Activated T-cell treated with anti-CD3 and anti-CD28 coated beads, Interleukin-2, amount 50 U/mL, for 72 hours (primary cell): ENCODE measurements around the gene CREB5. TPM values are rescaled to one million over a fixed set of nuclear protein-coding genes. Genes with fewer than 3 reads are reported as not detected.

Experiments used
- ATAC-seq, 2 donors: fragments of 150-1000 bp; cut with Tn5 transposase; replicated peaks in 1 of 2; 2 replicates each; pipeline ENCODE4 v1.10.0; 2021; ENCODE audit warnings: moderate library complexity in 2 of 2, mild to moderate bottlenecking in 1 of 2
- DNase-seq, 2 donors: peaks; one replicate each; pipeline ENCODE4 v3.0.0; 2021 to 2022; ENCODE audit warnings: mixed read lengths in 1 of 2
- H3K27ac Mint-ChIP-seq: one replicate; pipeline ENCODE4 v1.8.0; 2022; ENCODE audit warnings: mild to moderate bottlenecking, moderate library complexity, mixed read lengths
- H3K27me3 Mint-ChIP-seq: one replicate; pipeline ENCODE4 v1.8.0; 2022; ENCODE audit warnings: low read depth, mixed read lengths
- H3K36me3 Mint-ChIP-seq, 2 donors: one replicate each; pipeline ENCODE4 v1.8.0; 2022; ENCODE audit warnings: mixed read lengths in 2 of 2, mild to moderate bottlenecking in 1 of 2; ENCODE audit not compliant: insufficient read depth in 2 of 2
- H3K4me1 Mint-ChIP-seq: one replicate; pipeline ENCODE4 v1.8.0; 2022; ENCODE audit warnings: low read depth, mixed read lengths
- H3K4me3 Mint-ChIP-seq, 2 donors: one replicate each; pipeline ENCODE4 v1.8.0; 2022; ENCODE audit warnings: mild to moderate bottlenecking in 2 of 2, mixed read lengths in 2 of 2, moderate library complexity in 2 of 2
- H3K9me3 Mint-ChIP-seq, 2 donors: one replicate each; pipeline ENCODE4 v1.8.0; 2022; ENCODE audit warnings: mixed read lengths in 2 of 2
- total RNA-seq, 2 donors: library from RNA; stranded (reverse); gene quantifications; one replicate each; pipeline ENCODE4 v1.2.3, GENCODE V29; 2022

CREB5 gene
- total RNA-seq, 2 donors from 2014 or later = 1.2 to 1.9 TPM

GRCh38 chr7:28804990-28805389 lies 392.7 kb downstream of the CREB5 start:
- H3K4me1 Mint-ChIP-seq = peaks cover 5% of the 10 kb centered on the region
- no peak for ATAC-seq
- peaks cover 22% of the 10 kb centered on the region for H3K27me3 Mint-ChIP-seq
- H3K9me3 Mint-ChIP-seq = peaks cover 4 to 5% of the 10 kb centered on the region in 2 donors
- H3K27ac Mint-ChIP-seq = no peak overlapping the region
- H3K36me3 Mint-ChIP-seq = no peaks in the 10 kb centered on the region
- H3K4me3 Mint-ChIP-seq = no peak overlapping the region
- DNase-seq = no peak

GRCh38 chr7:28806841-28807240 lies 394.5 kb downstream of the CREB5 start:
- H3K27me3 Mint-ChIP-seq = peaks cover 22% of the 10 kb centered on the region
- H3K4me3 Mint-ChIP-seq = no peak overlapping the region
- no peaks in the 10 kb centered on the region for H3K36me3 Mint-ChIP-seq
- peaks cover 5% of the 10 kb centered on the region for H3K4me1 Mint-ChIP-seq
- ATAC-seq = no peak
- no peak overlapping the region for H3K27ac Mint-ChIP-seq
- H3K9me3 Mint-ChIP-seq = peaks cover 4 to 5% of the 10 kb centered on the region in 2 donors
- no peak for DNase-seq

- no peak overlapping the region for H3K4me3 Mint-ChIP-seq
- H3K36me3 Mint-ChIP-seq = no peaks in the 10 kb centered on the region
- H3K9me3 Mint-ChIP-seq = peaks cover 4 to 5% of the 10 kb centered on the region in 2 donors
- peaks cover 5% of the 10 kb centered on the region for H3K4me1 Mint-ChIP-seq
- DNase-seq (no peak), ATAC-seq (no peak)
- peaks cover 22% of the 10 kb centered on the region for H3K27me3 Mint-ChIP-seq
- no peak overlapping the region for H3K27ac Mint-ChIP-seq
Observed at GRCh38 chr7:28807396-28807994, 395.2 kb downstream of the CREB5 start.

DNA sequence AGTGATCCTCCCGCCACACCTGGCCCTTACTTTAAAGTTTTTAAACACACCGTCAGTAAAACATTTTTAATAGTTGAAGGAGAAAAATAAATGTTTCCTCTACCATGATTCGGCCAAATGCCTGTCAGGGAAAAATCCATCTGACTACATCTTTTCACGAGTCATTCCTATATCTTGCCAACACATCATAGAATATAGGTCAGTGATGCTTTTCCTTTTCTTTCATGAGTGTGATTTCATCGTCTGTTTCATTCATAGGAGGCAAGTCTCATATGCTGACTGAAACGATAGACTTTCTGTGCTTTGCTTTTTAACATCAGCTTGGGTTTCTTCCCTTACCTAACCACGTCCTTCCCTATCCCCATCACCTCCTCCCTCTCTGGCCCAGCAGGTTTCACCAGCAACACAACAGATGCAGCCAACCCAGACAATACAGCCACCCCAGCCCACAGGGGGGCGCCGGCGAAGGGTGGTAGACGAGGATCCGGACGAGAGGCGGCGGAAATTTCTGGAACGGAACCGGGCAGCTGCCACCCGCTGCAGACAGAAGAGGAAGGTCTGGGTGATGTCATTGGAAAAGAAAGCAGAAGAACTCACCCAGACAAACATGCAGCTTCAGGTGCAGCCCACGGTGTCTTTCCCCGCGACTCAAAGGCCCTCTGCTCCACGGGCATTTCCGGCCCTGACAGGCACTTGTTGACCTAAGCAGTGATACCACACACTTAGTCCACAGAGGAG lies 396.6 kb downstream of the CREB5 start:
- Mint-ChIP-seq H3K27ac (no peak overlapping the region), H3K4me3 (no peak overlapping the region), H3K36me3 (no peaks in the 10 kb centered on the region), H3K4me1 (peaks cover 5% of the 10 kb centered on the region), H3K9me3 (peaks cover 4 to 5% of the 10 kb centered on the region in 2 donors), H3K27me3 (peaks cover 21% of the 10 kb centered on the region)
- ATAC-seq (no peak), DNase-seq (no peak)

DNA sequence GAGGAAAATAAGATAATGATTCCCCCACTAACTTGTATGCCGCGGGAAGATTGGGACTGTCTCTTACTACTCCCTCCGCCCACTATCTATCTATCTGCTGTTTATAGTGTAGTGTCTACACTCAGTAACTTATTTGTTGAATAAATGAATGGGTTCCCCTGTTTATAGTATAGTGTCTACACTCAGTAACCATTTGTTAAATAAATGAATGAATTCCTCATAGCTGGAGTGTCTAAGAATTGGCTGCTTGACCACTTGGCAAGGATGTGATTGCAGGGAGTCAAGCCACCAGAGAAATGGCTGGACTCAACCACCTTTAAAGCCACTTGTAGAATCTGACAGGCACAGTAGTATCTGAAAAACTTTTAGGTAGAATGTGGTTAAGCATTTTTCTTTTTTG lies 398.7 kb downstream of the CREB5 start:
- Mint-ChIP-seq H3K36me3 (no peaks in the 10 kb centered on the region), H3K27ac (no peak overlapping the region), H3K9me3 (no peaks in the 10 kb centered on the region), H3K27me3 (peaks cover 9% of the 10 kb centered on the region), H3K4me3 (no peak overlapping the region), H3K4me1 (no peaks in the 10 kb centered on the region)
- DNase-seq (no peak), ATAC-seq (no peak)

DNA sequence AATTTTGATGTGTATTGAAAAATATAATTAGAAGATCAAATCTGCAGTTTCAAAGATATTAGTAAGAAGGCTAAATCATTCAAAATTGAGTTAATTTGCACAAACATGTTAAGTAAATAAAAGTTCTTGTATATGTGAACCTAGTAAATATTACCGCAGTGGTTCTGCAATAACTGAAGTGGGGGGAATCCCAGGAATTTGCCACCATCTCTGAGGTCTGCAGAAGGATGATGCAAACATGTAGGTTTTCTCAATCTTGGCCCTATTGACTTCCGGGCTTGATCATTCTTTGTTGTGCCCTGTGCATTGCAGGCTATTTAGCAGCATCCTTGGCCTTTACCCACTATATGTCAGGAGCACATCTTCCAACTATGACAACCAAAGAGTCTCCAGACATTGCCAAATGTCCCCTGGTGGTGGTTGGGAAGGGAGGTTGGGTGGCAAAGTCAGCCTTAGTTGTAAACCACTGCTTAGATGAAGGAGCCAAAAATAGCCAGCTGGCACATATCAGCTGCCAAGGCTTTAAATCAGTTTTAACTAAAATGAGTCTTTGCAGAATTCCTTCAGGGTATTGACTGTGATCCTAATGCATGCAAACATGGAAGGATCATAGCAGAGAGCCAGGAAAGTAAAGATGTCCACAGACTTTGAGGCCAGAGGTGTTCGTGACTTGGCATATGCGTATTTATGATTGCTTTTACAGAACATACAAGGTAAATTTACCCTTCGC lies 399.5 kb downstream of the CREB5 start:
- H3K27me3 Mint-ChIP-seq = peaks cover 8% of the 10 kb centered on the region
- H3K9me3 Mint-ChIP-seq = no peaks in the 10 kb centered on the region
- no peaks in the 10 kb centered on the region for H3K36me3 Mint-ChIP-seq
- no peaks in the 10 kb centered on the region for H3K4me1 Mint-ChIP-seq
- ATAC-seq (no peak), DNase-seq (no peak)
- H3K27ac Mint-ChIP-seq = no peak overlapping the region
- no peak overlapping the region for H3K4me3 Mint-ChIP-seq

DNA sequence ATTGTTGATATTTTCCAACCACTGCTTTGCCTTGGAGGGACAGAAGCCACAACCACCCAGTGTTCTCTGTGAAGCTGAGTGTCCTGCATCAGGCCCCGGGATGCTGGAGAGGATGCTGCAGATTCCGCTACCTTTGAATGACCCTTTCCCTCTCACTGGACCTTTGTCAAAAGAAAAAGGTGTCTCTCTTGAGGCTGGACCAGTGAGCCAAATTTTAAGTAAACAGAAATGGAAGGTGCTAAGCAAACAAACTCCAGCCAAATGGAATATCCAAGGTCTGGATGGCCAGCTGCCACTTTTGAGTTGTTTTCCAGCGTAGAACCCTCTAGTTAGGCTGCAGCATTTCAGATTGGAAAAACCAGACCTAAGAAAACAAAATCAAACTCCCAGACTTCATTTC lies 400.3 kb downstream of the CREB5 start:
- no peak for ATAC-seq
- DNase-seq = no peak
- Mint-ChIP-seq H3K9me3 (no peaks in the 10 kb centered on the region), H3K4me3 (no peak overlapping the region), H3K27me3 (no peaks in the 10 kb centered on the region), H3K4me1 (no peaks in the 10 kb centered on the region), H3K36me3 (no peaks in the 10 kb centered on the region), H3K27ac (no peak overlapping the region)

DNA sequence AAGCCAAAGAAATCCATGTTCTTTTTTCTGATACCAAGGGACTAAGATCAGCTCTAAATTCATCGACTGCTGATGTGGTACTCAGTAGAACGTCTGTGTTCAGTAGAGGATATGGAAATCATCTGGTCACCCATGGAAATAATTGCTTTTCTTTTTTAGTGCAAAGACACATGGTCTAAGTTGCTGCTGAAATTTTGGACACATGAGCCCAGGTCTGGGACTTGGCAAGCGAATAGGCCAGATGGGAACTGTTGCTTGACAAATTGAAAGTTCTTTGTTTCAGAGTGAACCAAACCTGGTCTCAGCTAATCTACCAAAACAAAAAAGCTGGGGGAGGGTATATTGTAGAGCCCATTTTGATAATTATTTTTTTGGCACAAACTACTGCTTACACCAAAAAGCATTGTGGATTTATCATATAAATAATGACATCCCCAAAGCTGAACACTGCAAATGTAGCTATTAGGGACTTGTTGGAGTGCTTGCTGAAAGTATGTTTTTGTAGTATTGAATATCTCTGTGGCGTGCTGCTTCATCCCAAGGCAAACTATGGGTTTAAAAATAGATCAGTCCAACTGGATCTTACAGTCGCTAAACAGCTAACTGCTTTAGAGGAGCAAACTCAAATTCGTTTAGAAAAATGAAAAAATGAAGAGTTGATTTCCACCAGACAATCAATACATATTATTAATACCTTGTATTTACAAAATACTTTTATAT lies 401.1 kb downstream of the CREB5 start:
- Mint-ChIP-seq H3K9me3 (no peaks in the 10 kb centered on the region), H3K27me3 (no peaks in the 10 kb centered on the region), H3K36me3 (no peaks in the 10 kb centered on the region)

DNA sequence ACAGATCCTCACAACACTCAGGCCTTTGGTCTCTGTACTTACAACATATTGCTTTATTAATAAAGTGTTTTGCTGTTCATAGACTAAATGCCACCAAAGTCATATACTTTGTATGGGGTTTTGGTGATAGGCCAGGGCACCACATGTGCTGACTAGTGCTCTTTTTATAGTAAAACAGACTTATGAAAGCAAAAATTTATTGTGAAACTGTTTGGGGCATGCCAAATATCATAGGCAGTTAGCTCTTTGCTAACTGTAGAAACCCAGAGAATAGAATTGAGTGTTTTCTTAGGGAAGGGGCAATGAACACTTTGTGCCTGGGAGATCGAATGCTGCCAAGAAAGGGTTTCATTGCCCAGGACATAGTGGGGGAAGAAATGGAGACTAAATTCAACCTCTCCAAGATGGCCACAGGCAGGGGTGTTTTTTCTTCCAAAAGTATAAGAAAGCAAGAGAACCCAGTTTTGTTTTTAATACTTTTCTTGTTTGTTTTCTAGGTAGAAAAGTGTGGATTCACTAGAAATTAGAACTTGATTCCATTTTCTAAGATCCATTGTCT lies 403.1 kb downstream of the CREB5 start:
- Mint-ChIP-seq H3K27ac (no peak overlapping the region), H3K36me3 (no peaks in the 10 kb centered on the region), H3K4me1 (no peaks in the 10 kb centered on the region), H3K4me3 (no peak overlapping the region), H3K9me3 (no peaks in the 10 kb centered on the region), H3K27me3 (no peaks in the 10 kb centered on the region)
- DNase-seq (no peak), ATAC-seq (no peak)

More for the DNA sequence above, 401.1 kb downstream of the CREB5 start:
- H3K4me1 Mint-ChIP-seq = no peaks in the 10 kb centered on the region
- DNase-seq = no peak
- H3K27ac Mint-ChIP-seq = no peak overlapping the region
- H3K4me3 Mint-ChIP-seq = no peak overlapping the region
- ATAC-seq = no peak

DNA sequence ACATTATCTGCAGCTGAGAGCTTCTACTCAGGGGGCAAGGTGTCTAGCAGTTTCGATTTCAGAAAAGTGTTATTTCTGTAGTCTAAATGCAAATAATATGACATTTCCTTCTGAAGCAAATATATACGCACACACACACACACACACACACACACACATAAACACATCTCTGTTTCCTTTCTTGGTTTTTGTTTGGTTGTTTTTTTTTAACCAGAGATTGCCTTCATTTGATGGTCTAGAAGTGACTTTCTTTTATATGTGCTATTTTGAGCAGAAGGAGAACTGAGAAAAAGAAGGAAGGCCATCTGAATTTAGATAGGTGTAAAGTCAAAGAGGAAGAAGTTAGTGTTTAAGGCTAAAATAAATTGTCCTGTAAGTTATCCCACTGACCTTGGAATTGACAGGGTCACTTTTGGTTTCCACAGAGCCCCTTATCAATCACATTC lies 403.6 kb downstream of the CREB5 start:
- ATAC-seq (no peak), DNase-seq (no peak)
- Mint-ChIP-seq H3K4me3 (no peak overlapping the region), H3K9me3 (no peaks in the 10 kb centered on the region), H3K4me1 (no peaks in the 10 kb centered on the region), H3K36me3 (no peaks in the 10 kb centered on the region), H3K27ac (no peak overlapping the region), H3K27me3 (no peaks in the 10 kb centered on the region)

DNA sequence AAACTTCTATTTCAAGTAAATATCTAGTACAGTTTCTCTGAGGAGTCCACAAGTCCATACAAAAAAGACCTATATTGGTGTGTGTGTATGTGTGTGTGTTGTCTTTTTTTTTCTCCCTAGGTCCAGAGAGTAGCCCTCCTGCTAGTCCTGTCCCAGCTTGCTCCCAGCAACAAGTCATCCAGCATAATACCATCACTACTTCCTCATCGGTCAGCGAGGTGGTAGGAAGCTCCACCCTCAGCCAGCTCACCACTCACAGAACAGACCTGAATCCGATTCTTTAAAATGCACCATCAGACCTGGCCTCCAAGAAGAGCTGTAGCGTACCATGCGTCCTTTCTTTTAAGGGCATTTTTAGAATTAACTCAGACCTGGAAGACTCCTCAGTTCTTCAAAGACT lies 406.7 kb downstream of the CREB5 start:
- Mint-ChIP-seq H3K27ac (no peak overlapping the region), H3K4me3 (no peak overlapping the region), H3K36me3 (no peaks in the 10 kb centered on the region), H3K9me3 (no peaks in the 10 kb centered on the region), H3K27me3 (peaks cover 14% of the 10 kb centered on the region), H3K4me1 (no peaks in the 10 kb centered on the region)
- ATAC-seq (no peak), DNase-seq (no peak)

DNA sequence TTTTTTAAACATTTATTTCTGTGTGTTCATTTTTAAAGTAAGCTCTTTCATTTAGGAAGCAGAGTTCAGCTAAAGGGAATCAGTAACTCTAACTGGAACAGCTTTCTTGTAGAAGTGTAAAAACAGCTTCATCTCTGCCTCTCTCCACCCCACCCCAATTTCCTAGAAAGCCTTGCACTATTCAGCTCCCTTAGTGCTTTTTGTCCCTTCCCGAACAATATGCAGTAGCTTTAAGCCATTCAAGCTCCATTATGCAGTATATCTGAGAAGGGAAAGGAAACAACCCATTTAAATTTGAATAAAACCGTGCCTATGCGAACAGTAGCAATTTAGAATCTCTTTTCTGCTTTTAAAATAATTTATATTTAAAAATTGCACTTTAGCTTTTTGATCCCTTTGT lies 411.3 kb downstream of the CREB5 start:
- Mint-ChIP-seq H3K4me3 (no peak overlapping the region), H3K4me1 (no peaks in the 10 kb centered on the region), H3K36me3 (no peaks in the 10 kb centered on the region), H3K27ac (no peak overlapping the region), H3K27me3 (peaks cover 40% of the 10 kb centered on the region), H3K9me3 (no peaks in the 10 kb centered on the region)
- ATAC-seq (no peak), DNase-seq (no peak)
